Peyer's patch (tissue), 4 donors: ENCODE measurements around the gene DNMT1.

ENCODE experiments used
- CTCF ChIP-seq, 6 experiments: fragments of 450-650 bp in 4 of 6; fragments of 200-600 bp in 2 of 6; sonication (generic) in 1 of 6; IDR thresholded peaks; one replicate each; pipeline ENCODE4 v1.5.1; 2017 to 2019; ENCODE audit warnings: antibody characterized with exemption in 6 of 6, mild to moderate bottlenecking in 3 of 6, moderate library complexity in 1 of 6
- POLR2A ChIP-seq, 2 donors: fragments of 450-650 bp; IDR thresholded peaks; one replicate each; pipeline ENCODE4 v1.5.1; 2017; ENCODE audit warnings: antibody characterized with exemption in 2 of 2, mild to moderate bottlenecking in 2 of 2, moderate library complexity in 2 of 2

- TF ChIP-seq POLR2A (IDR thresholded peaks at IDR 0.05): no peak
- TF ChIP-seq CTCF (IDR thresholded peaks at IDR 0.05): no peak
These were observed 37.0 kb upstream of the DNMT1 start for GRCh38 chr19:10231612-10232228.
